GM06990 (cell line): ENCODE measurements around the gene GNAI2.

ENCODE experiments used
- DNase-seq: peaks from one replicate; pipeline ENCODE4 v3.0.0-alpha.2; 2011; ENCODE audit not compliant: insufficient read length; ENCODE audit errors: extremely low read depth
- H3K27me3 ChIP-seq: replicated peaks from 2 replicates; pipeline ENCODE4 v1.6.0; 2011; ENCODE audit warnings: low read length; ENCODE audit not compliant: control insufficient read depth, insufficient read depth
- H3K36me3 ChIP-seq: 2 replicates; pipeline ENCODE4 v1.5.1; 2011; ENCODE audit warnings: low read length; ENCODE audit not compliant: control insufficient read depth, insufficient read depth
- H3K4me3 ChIP-seq: replicated peaks from 2 replicates; pipeline ENCODE4 v1.5.1; 2011; ENCODE audit warnings: low read depth, mild to moderate bottlenecking, control low read depth, low read length
- TF ChIP-seq, protein P1 (sequence below): IDR thresholded peaks from 2 replicates; pipeline ENCODE4 v1.5.1; 2011; ENCODE audit warnings: low read length, control low read depth, mild to moderate bottlenecking, inconsistent platforms; ENCODE audit not compliant: insufficient read depth, poor library complexity, severe bottlenecking

GNAI2 gene

DNA sequence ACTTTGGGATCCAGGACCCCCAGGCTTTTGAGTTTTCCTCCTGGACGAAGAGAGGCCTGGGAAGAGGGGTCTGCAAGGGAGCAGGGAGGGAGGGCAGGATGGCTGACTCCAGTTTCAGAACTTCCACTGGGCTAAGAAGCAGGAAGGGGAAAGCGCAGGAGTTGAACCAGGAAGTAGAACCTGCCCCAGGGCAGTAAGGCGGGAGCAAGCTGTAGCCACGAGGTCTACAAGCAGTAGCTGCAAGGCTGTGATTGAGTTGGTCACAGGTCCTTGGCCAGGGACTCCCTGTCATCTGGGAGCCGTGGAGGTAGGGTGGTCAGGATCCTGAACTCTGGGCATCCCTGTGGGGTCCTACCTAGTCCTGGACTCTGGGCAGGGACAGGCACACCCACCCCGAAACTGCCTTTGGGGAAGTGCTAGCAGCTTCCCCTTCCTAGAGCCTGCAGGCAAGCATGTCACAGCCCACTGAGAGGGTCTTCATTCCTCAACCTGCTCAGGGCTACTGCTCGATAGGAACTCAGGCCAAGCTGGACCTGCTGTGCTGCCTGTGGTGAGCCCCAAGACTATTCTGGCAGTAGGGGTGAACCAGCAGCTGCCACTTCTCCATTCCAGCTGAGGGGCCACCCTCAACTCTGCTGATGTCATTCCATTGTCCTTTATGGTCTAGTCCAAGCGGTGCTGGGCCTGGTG is 5.8 kb upstream of the GNAI2 start:
- Histone ChIP-seq H3K36me3 (no peaks in the 10 kb centered on the region), H3K4me3 (no peak overlapping the region), H3K27me3 (no peaks in the 10 kb centered on the region; the same call in 1 of the 2 replicates)
- no peak for DNase-seq
- TF ChIP-seq, protein P1, sequence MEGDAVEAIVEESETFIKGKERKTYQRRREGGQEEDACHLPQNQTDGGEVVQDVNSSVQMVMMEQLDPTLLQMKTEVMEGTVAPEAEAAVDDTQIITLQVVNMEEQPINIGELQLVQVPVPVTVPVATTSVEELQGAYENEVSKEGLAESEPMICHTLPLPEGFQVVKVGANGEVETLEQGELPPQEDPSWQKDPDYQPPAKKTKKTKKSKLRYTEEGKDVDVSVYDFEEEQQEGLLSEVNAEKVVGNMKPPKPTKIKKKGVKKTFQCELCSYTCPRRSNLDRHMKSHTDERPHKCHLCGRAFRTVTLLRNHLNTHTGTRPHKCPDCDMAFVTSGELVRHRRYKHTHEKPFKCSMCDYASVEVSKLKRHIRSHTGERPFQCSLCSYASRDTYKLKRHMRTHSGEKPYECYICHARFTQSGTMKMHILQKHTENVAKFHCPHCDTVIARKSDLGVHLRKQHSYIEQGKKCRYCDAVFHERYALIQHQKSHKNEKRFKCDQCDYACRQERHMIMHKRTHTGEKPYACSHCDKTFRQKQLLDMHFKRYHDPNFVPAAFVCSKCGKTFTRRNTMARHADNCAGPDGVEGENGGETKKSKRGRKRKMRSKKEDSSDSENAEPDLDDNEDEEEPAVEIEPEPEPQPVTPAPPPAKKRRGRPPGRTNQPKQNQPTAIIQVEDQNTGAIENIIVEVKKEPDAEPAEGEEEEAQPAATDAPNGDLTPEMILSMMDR: no peak

DNA sequence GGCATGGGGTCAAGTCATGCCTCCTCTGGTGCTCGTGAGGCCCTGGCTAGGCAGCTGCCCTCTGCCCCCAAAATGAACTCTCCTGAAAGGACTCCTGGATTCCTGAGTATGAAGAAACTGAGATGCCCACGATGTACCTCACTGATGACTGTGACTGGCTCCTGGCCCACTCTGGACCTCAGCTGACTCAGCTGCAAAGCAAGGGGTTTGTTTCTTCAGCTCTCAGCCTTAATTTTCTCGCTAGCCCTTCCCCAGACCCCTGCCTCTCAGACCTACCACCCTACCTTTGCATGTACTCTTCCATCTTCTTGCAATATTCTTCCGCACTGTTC is 5.2 kb upstream of the GNAI2 start:
- TF ChIP-seq, protein P1: no peak
- H3K4me3 ChIP-seq: no peak overlapping the region
- DNase-seq: no peak

DNA sequence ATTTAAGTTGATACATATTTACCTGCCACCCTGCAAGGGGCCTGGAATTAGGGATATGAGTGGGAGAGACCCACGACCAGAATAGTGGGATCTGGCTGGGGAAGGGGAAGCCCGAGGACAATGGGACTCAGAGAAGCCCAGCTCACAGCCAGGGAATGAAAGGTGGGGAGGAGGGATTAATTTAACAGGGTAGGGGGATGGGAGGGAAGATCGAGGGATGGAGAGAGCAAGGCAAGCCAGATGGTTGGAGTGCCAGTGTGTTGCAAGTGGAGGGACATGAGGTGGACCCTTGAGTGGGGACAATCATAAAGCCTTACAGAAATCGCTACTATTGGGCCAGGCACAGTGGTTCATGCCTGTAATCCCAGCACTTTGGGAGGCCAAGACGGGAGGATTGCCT is 4.4 kb upstream of the GNAI2 start:
- DNase-seq: no peak
- H3K36me3 ChIP-seq: no peaks in the 10 kb centered on the region
- no peaks in the 10 kb centered on the region for H3K27me3 ChIP-seq
- TF ChIP-seq, protein P1: no peak
- H3K4me3 ChIP-seq: no peak overlapping the region

More for the DNA sequence above, 5.2 kb upstream of the GNAI2 start:
- Histone ChIP-seq H3K36me3 (no peaks in the 10 kb centered on the region), H3K27me3 (no peaks in the 10 kb centered on the region)

DNA sequence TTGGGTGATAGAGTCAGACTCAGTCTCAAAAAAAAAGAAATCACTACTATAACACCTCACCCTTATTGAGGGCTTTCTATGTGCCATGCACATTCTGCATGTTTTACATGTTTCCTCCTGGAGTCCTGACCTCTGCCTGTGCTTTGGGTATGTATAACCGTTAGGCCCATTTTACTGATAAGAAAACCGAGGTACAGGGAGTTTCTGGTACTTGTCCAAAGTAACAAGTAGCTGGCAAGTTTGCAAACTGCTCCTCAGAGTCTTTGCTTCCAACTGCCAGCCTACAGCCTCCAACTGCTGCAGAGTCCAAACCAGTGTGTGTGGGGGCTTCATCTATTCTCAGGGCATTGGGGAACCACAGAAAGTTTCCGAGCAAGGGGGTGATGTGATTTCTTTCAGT is 3.7 kb upstream of the GNAI2 start:
- DNase-seq: no peak
- Histone ChIP-seq H3K36me3 (no peaks in the 10 kb centered on the region), H3K27me3 (no peaks in the 10 kb centered on the region), H3K4me3 (no peak overlapping the region)
- TF ChIP-seq, protein P1: no peak

DNA sequence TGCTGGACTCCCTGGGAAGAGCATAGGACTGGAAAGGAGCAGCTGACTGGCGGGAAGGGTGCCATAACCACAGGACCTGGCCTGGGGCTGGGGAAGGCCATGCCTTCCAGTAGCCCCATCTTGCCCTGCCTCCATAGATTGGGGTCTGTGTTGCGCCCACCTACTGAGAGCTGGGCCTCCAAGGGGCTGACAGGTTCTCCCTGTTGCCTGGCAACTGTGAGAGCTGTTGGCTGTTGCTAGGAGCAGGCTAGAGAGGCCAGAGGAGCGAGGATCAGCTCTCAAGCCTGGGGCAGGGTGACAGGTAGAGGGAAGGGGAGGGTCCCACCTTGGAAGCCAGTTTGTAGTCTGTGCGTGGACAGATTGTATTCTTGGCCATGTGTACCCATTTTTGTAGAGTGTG is 2.8 kb upstream of the GNAI2 start:
- no peak for DNase-seq
- H3K36me3 ChIP-seq: no peaks in the 10 kb centered on the region

More for the DNA sequence above, 2.8 kb upstream of the GNAI2 start:
- H3K27me3 ChIP-seq: no peaks in the 10 kb centered on the region
- TF ChIP-seq, protein P1: no peak
- H3K4me3 ChIP-seq: no peak overlapping the region
